Endothelial cell of umbilical vein (primary cell): Measurements from ENCODE around the gene ITPR2. TPM values are rescaled to one million over a fixed set of nuclear protein-coding genes. Genes with fewer than 3 reads are reported as not detected.

Experiments used
- BruUV-seq: library from RNA; stranded (reverse); fragments of 400-500 nt; replicated peaks from 2 replicates; lab custom pipeline; 2021; lab: Mats Ljungman, UMichigan
- CTCF ChIA-PET: fragments of 300-600, 350-600 bp; sonication (Branson Sonifier 250); formaldehyde crosslinking; loops from one replicate; lab custom pipeline; 2021; ENCODE audit warnings: antibody characterized with exemption, inconsistent platforms; lab: Charles Lee
- POLR2A ChIA-PET: fragments of 300-600, 350-600 bp; sonication (Branson Sonifier 250); formaldehyde crosslinking; loops from one replicate; lab custom pipeline; 2021; ENCODE audit warnings: antibody characterized with exemption, inconsistent platforms; lab: Charles Lee
- DNase-seq: peaks from one replicate; pipeline ENCODE4 v3.0.0-alpha.2; 2011; ENCODE audit warnings: low read depth, low spot score
- FAIRE-seq: peaks from 2 replicates; lab custom pipeline; 2011; peaks lifted over from hg19 to GRCh38; lab: Jason Lieb, UNC
- H2AFZ ChIP-seq: 2 replicates; pipeline ENCODE4 v1.6.0; 2012; ENCODE audit warnings: low read depth, low read length, control low read depth, inconsistent platforms
- H3K27ac ChIP-seq: 2 replicates; pipeline ENCODE4 v1.5.1; 2011; ENCODE audit warnings: low read depth, mild to moderate bottlenecking, control low read depth, low read length, moderate library complexity; ENCODE audit not compliant: insufficient read depth
- H3K27me3 ChIP-seq, 2 experiments: 2 replicates each; pipeline versions ENCODE4 v1.6.0 to v1.6.1; 2011; ENCODE audit warnings: low read length in 2 of 2, mixed read lengths in 1 of 2; ENCODE audit not compliant: control insufficient read depth in 2 of 2, insufficient read depth in 2 of 2
- H3K36me3 ChIP-seq, 2 experiments: 2 replicates in 1 of 2; 3 replicates in 1 of 2; pipeline ENCODE4 v1.5.1; 2011; ENCODE audit warnings: low read length in 2 of 2, mild to moderate bottlenecking in 1 of 2, moderate library complexity in 1 of 2; ENCODE audit not compliant: control insufficient read depth in 2 of 2, insufficient read depth in 2 of 2; ENCODE audit errors: extremely low read depth in 1 of 2
- H3K4me1 ChIP-seq: 3 replicates; pipeline ENCODE4 v1.5.1; 2011; ENCODE audit warnings: mild to moderate bottlenecking, low read length; ENCODE audit not compliant: control insufficient read depth, insufficient read depth; ENCODE audit errors: extremely low read depth
- H3K4me2 ChIP-seq: 2 replicates; pipeline ENCODE4 v1.6.1; 2011; ENCODE audit warnings: low read length, control low read depth, mixed read lengths; ENCODE audit not compliant: insufficient read depth
- H3K4me3 ChIP-seq, 3 experiments: fragments of 200-600 bp in 1 of 3; sonication (generic), shearing (Covaris generic) in 1 of 3; replicated peaks in 1 of 3; 2 replicates each; pipeline ENCODE4 v1.5.1; 2011 to 2016; ENCODE audit warnings: control low read depth in 3 of 3, low read length in 3 of 3, mild to moderate bottlenecking in 2 of 3, inconsistent platforms in 1 of 3, low read depth in 1 of 3, moderate library complexity in 1 of 3; ENCODE audit not compliant: insufficient read depth in 1 of 3
- H3K79me2 ChIP-seq: 2 replicates; pipeline ENCODE4 v1.6.0; 2012; ENCODE audit warnings: low read length, inconsistent platforms; ENCODE audit not compliant: control insufficient read depth, insufficient read depth
- H3K9ac ChIP-seq: replicated peaks from 2 replicates; pipeline ENCODE3; 2011; ENCODE audit warnings: low read length, control low read depth; ENCODE audit not compliant: insufficient read depth; ENCODE audit errors: extremely low read depth
- H3K9me1 ChIP-seq: replicated peaks from 3 replicates; pipeline ENCODE4 v1.6.0; 2011; ENCODE audit warnings: mild to moderate bottlenecking, low read length; ENCODE audit not compliant: control insufficient read depth, insufficient read depth; ENCODE audit errors: extremely low read depth
- H3K9me3 ChIP-seq: replicated peaks from 2 replicates; pipeline ENCODE4 v1.5.1; 2012; ENCODE audit warnings: low read length, inconsistent platforms; ENCODE audit not compliant: control insufficient read depth, insufficient read depth
- H4K20me1 ChIP-seq: replicated peaks from 2 replicates; pipeline ENCODE3; 2011; ENCODE audit warnings: mild to moderate bottlenecking, low read length; ENCODE audit not compliant: control insufficient read depth, insufficient read depth; ENCODE audit errors: extremely low read depth
- CTCF ChIP-seq, 2 donors: IDR thresholded peaks; 1 replicate in 1 of 2; 2 replicates in 1 of 2; pipeline ENCODE4 v1.5.1; 2011; ENCODE audit warnings: low read length in 2 of 2, mild to moderate bottlenecking in 2 of 2, moderate library complexity in 2 of 2, control low read depth in 1 of 2, inconsistent platforms in 1 of 2, low read depth in 1 of 2; ENCODE audit not compliant: insufficient read depth in 1 of 2; ENCODE audit errors: extremely low read depth in 1 of 2
- EZH2 ChIP-seq: IDR thresholded peaks from 2 replicates; pipeline ENCODE4 v1.6.1; 2012; ENCODE audit warnings: borderline replicate concordance, low read depth, mild to moderate bottlenecking, moderate library complexity, low read length, inconsistent platforms; ENCODE audit not compliant: severe bottlenecking
- FOS ChIP-seq: IDR thresholded peaks from 2 replicates; pipeline ENCODE4 v1.6.1; 2011; ENCODE audit warnings: mild to moderate bottlenecking, low read length, moderate library complexity, borderline replicate concordance; ENCODE audit not compliant: insufficient read depth
- JUN ChIP-seq: IDR thresholded peaks from 2 replicates; pipeline ENCODE4 v1.6.1; 2011; ENCODE audit warnings: borderline replicate concordance, low read depth; ENCODE audit not compliant: insufficient read length, insufficient read depth
- MAX ChIP-seq: IDR thresholded peaks from 2 replicates; pipeline ENCODE4 v1.6.1; 2011; ENCODE audit not compliant: insufficient read depth, insufficient read length
- POLR2A ChIP-seq: IDR thresholded peaks from 2 replicates; pipeline ENCODE4 v1.6.1; 2012; ENCODE audit warnings: low read depth, mild to moderate bottlenecking, control low read depth, low read length
- POLR2AphosphoS5 ChIP-seq: IDR thresholded peaks from 2 replicates; pipeline ENCODE4 v1.6.1; 2012; ENCODE audit warnings: low read depth, mild to moderate bottlenecking, control low read depth, low read length, moderate library complexity; ENCODE audit not compliant: insufficient read depth
- dilution Hi-C: fragments of 300-500 bp; cut with MboI; formaldehyde crosslinking; loops from one replicate; pipeline ENCODE4 v1.15.0; 2019; ENCODE audit warnings: low sequenced_read_pairs; ENCODE audit not compliant: extremely low pct_ligation_motif_present
- intact Hi-C: fragments of 100-400 bp; cut with micrococcal nuclease; formaldehyde crosslinking; loops from one replicate; pipeline ENCODE4 v1.10.0; 2022
- polyA plus RNA-seq, 4 experiments: library from polyadenylated mRNA; depleted of rRNA in 3 of 4; stranded (reverse) in 3 of 4; unstranded in 1 of 4; fragments of >200 nt; gene quantifications; 2 replicates each; pipeline versions ENCODE4 v1.2.1 to v1.2.3, GENCODE V29; 2011 to 2012; ENCODE audit warnings: missing spikeins in 1 of 4
- total RNA-seq: library from RNA; stranded (reverse); gene quantifications from 2 replicates; pipeline ENCODE4 v1.2.3, GENCODE V29; 2021

Gene ITPR2
- total and polyA plus RNA-seq, 2 donors (not counting 3 experiments of a cell fraction or from before 2014, with no cell fraction given) = 16.2 to 86.8 TPM

GRCh38 chr12:26524862-26525465, 308.0 kb downstream of the ITPR2 start:
- no TSS peak for BruUV-seq
- no peak overlapping the region for H2AFZ ChIP-seq
- peak; percentile 21 for DNase-seq
- FAIRE-seq = peak; percentile 38
- H3K9ac ChIP-seq = no peak overlapping the region
- peaks cover 2% of the 10 kb centered on the region for H3K9me3 ChIP-seq
- TF ChIP-seq FOS (no peak), EZH2 (no peak), POLR2A (no peak), CTCF (IDR thresholded peaks at IDR 0.05; ENCODE audit: extremely low read depth in 1 of 2, insufficient read depth in 1 of 2, low read depth in 1 of 2, low read length in 2 of 2) (peak; percentile 26 to 33), POLR2AphosphoS5 (no peak), MAX (no peak), JUN (no peak)
- no peak overlapping the region for H3K4me2 ChIP-seq
- dilution Hi-C loops = no loop called here
- ChIA-PET POLR2A (no interaction called here), CTCF (interaction anchor here (0.7 to 2.3 kb wide), 9 partner anchors 10 to 428 kb away, joined by 3 to 8 read pairs (median 4); no protein-coding TSS in a partner anchor)
- intact Hi-C loops = loop anchor here (10.0 kb wide), 1 partner anchor 400 kb away; the partner anchor contains the start of gene BHLHE41
- peaks cover 8% of the 10 kb centered on the region for H3K4me1 ChIP-seq
- no peak overlapping the region for H3K27ac ChIP-seq
- H3K79me2 ChIP-seq = no peaks in the 10 kb centered on the region
- peaks cover 0 to 2% of the 10 kb centered on the region in 2 experiments for H3K36me3 ChIP-seq
- no peaks in the 10 kb centered on the region for H4K20me1 ChIP-seq
- H3K9me1 ChIP-seq = no peaks in the 10 kb centered on the region
- H3K27me3 ChIP-seq = no peaks in the 10 kb centered on the region
- no peak overlapping the region for H3K4me3 ChIP-seq
